Superior temporal gyrus (tissue), 1 donor: ENCODE data around the gene EID3.
A peak's percentile ranks its signal among the peaks of the same experiment; 100 is the strongest.

Experiments
- DNase-seq: peaks from one replicate; pipeline ENCODE4 v3.0.0-alpha.2; 2016; ENCODE audit errors: extremely low spot score

Gene EID3

GRCh38 chr12:104337030-104337558 lies 33.6 kb downstream of the EID3 start:
- no peak for DNase-seq

- DNase-seq = peak; percentile 37
These were observed 36.1 kb downstream of the EID3 start for GRCh38 chr12:104339663-104340062.

GRCh38 chr12:104340177-104340576 lies 36.6 kb downstream of the EID3 start:
- no peak for DNase-seq

- peak; percentile 39 for DNase-seq
These were observed 37.5 kb downstream of the EID3 start for GRCh38 chr12:104340925-104341611.

- no peak for DNase-seq
These were observed 38.6 kb downstream of the EID3 start for GRCh38 chr12:104342147-104342546.

GRCh38 chr12:104342635-104343249 lies 39.2 kb downstream of the EID3 start:
- DNase-seq = no peak

GRCh38 chr12:104344682-104345081 lies 41.1 kb downstream of the EID3 start:
- no peak for DNase-seq

GRCh38 chr12:104345234-104346066 lies 41.9 kb downstream of the EID3 start:
- no peak for DNase-seq

GRCh38 chr12:104347374-104348075 lies 44.0 kb downstream of the EID3 start:
- DNase-seq = no peak

- DNase-seq = no peak
These were observed 44.9 kb downstream of the EID3 start for GRCh38 chr12:104348283-104348993.

- DNase-seq = no peak
These were observed 45.5 kb downstream of the EID3 start for GRCh38 chr12:104348994-104349494.

- DNase-seq = no peak
These were observed 46.9 kb downstream of the EID3 start for GRCh38 chr12:104350211-104351056.

GRCh38 chr12:104351057-104351983 lies 47.8 kb downstream of the EID3 start:
- no peak for DNase-seq

- no peak for DNase-seq
These were observed 48.7 kb downstream of the EID3 start for GRCh38 chr12:104352106-104352713.

- DNase-seq = no peak
These were observed 49.8 kb downstream of the EID3 start for GRCh38 chr12:104353012-104353981.

GRCh38 chr12:104354167-104354867 lies 50.8 kb downstream of the EID3 start:
- DNase-seq = no peak
